ENCODE data around the gene FKBP7.

The FKBP7 gene

GRCh38 chr2:178452334-178452733, 26.1 kb downstream of the FKBP7 start:
- H3K27ac Mint-ChIP-seq = peak overlapping the region; percentile 99 to 100 (median 100)
- H3K36me3 Mint-ChIP-seq (ENCODE audit: low read depth) = peaks cover 19% of the 10 kb centered on the region
- H3K9me3 Mint-ChIP-seq = no peaks in the 10 kb centered on the region
- H3K4me3 Mint-ChIP-seq = peak overlapping the region; percentile 55 to 72 (median 72)
- TF ChIP-seq CTCF (IDR thresholded peaks at IDR 0.05; ENCODE audit: unreplicated experiment in 3 of 3) = no peak
- H3K27me3 Mint-ChIP-seq (ENCODE audit: low read depth) = no peaks in the 10 kb centered on the region
- H3K4me1 Mint-ChIP-seq = peaks cover 36% of the 10 kb centered on the region

DNA sequence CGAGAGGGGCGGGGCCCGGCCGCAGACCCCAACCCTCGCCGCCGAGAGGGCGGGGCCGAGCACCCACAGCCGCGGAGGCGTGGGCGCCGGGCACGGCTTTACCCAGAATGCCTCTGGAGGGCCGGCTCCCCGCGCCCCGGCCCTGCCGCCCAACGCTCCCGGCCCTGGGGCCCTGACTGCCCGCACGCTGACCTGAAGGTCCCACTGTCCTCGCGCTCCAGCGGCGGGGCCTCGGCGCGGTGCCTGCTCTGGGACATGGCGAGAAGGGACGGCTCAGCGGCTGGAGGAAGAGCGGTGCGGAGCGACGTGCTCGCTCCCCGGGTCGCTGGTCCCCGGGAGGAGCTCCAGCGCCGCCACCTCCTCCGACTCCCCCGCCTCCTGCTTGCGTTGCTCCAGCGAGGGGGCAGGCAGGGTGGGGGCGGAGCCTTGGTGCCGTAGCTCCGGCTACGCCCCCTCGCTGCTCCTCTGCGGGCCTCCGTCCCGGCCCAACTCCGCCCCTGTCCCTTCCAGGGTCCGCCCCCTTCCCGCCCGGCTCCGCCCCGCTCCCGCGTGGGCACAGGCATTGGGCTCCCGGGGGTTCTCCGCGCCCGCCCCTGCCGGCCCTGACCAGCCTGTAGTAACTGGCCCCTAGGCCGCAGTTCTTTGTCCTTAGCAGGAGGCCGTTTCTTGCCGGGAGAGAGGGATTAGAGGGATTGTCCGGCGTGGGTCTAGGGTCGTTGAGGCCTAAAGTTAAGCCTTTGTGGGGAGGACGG, 27.4 kb downstream of the FKBP7 start, which contains the start of the genes PJVK and PRKRA:
Gene PJVK, plus strand, starts transcription at position 605 of the 752 bp plus-strand sequence. CDS start 2,032 bp downstream, outside the sequence.
Gene PRKRA, minus strand, starts transcription at position 402 of the 752 bp plus-strand sequence. Its CDS starts 145 bp downstream, at position 257.
- no peaks in the 10 kb centered on the region for H3K9me3 Mint-ChIP-seq
- H3K4me1 Mint-ChIP-seq = peaks cover 36% of the 10 kb centered on the region
- H3K27me3 Mint-ChIP-seq (ENCODE audit: low read depth) = no peaks in the 10 kb centered on the region
- TF ChIP-seq CTCF (IDR thresholded peaks at IDR 0.05; ENCODE audit: unreplicated experiment in 3 of 3) = no peak
- peak within 1 kb of the TSS; percentile 99 to 100 (median 100) for H3K27ac Mint-ChIP-seq
- peak within 1 kb of the TSS; percentile 85 to 94 (median 92) for H3K4me3 Mint-ChIP-seq
- H3K36me3 Mint-ChIP-seq (ENCODE audit: low read depth) = peaks cover 30% of the 10 kb centered on the region

GRCh38 chr2:178450524-178450773, 28.0 kb downstream of the FKBP7 start:
- Mint-ChIP-seq H3K27me3 (ENCODE audit: low read depth) (no peaks in the 10 kb centered on the region), H3K4me3 (peak overlapping the region; percentile 84 to 92 (median 92)), H3K4me1 (peaks cover 36% of the 10 kb centered on the region), H3K27ac (peak overlapping the region; percentile 86 to 95 (median 88)), H3K36me3 (ENCODE audit: low read depth) (peaks cover 33% of the 10 kb centered on the region), H3K9me3 (no peaks in the 10 kb centered on the region)
- no peak for TF ChIP-seq CTCF (IDR thresholded peaks at IDR 0.05; ENCODE audit: unreplicated experiment in 3 of 3)

GRCh38 chr2:178449700-178450523, 28.5 kb downstream of the FKBP7 start:
- H3K9me3 Mint-ChIP-seq = no peaks in the 10 kb centered on the region
- H3K27me3 Mint-ChIP-seq (ENCODE audit: low read depth) = no peaks in the 10 kb centered on the region
- H3K4me1 Mint-ChIP-seq = peaks cover 36% of the 10 kb centered on the region
- H3K27ac Mint-ChIP-seq = peak overlapping the region; percentile 86 to 95 (median 88)
- H3K36me3 Mint-ChIP-seq (ENCODE audit: low read depth) = peaks cover 38% of the 10 kb centered on the region
- H3K4me3 Mint-ChIP-seq = peak overlapping the region; percentile 84 to 92 (median 92)
- no peak for TF ChIP-seq CTCF (IDR thresholded peaks at IDR 0.05; ENCODE audit: unreplicated experiment in 3 of 3)

GRCh38 chr2:178448968-178449661, 29.3 kb downstream of the FKBP7 start:
- Mint-ChIP-seq H3K9me3 (no peaks in the 10 kb centered on the region), H3K27me3 (ENCODE audit: low read depth) (no peaks in the 10 kb centered on the region), H3K27ac (peak overlapping the region; percentile 5 to 88 (median 22)), H3K36me3 (ENCODE audit: low read depth) (peaks cover 45% of the 10 kb centered on the region), H3K4me3 (peak overlapping the region; percentile 84 to 92 (median 92)), H3K4me1 (peaks cover 36% of the 10 kb centered on the region)
- no peak for TF ChIP-seq CTCF (IDR thresholded peaks at IDR 0.05; ENCODE audit: unreplicated experiment in 3 of 3)

Measured in nephron (organoid).